Measurements from ENCODE around the gene TSPAN5.

Gene TSPAN5

DNA sequence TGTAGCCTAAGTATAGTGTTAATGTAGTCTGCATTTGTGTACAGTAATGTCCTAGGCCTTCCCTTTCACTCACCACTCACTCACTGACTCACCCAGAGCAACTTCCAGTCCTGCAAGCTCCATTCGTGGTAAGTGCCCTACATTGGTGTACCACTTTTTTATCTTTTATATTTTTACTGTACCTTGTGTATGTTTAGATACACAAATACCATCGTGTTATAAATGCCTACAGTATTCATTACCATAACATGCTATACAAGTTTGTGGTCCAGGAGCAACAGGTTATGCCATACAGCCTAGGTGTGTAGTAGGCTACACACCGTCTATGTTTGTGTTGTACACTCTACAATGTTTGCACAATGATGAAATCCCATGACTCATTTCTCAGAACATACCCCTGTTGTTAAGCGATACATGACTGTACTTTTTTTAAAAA, 15.4 kb downstream of the TSPAN5 start:
- Histone ChIP-seq H3K9me3 (ENCODE audit: insufficient read depth, low read depth, low read length) (no peaks in the 10 kb centered on the region), H3K4me1 (ENCODE audit: insufficient read depth, low read length, poor library complexity, severe bottlenecking) (peaks cover 33% of the 10 kb centered on the region), H3F3A (ENCODE audit: low read depth) (no peaks in the 10 kb centered on the region), H3K36me3 (ENCODE audit: insufficient read depth, low read length) (no peaks in the 10 kb centered on the region), H3K9ac (ENCODE audit: low read depth, low read length, poor library complexity, severe bottlenecking) (no peak overlapping the region), H3K79me2 (ENCODE audit: insufficient read depth, low read length) (peaks cover 51% of the 10 kb centered on the region), H2AFZ (ENCODE audit: low read length) (no peak overlapping the region), H3K9me2 (replicated peaks; ENCODE audit: low read depth, low read length) (no peaks in the 10 kb centered on the region), H3K4me2 (ENCODE audit: low read depth, low read length, poor library complexity, severe bottlenecking) (no peak overlapping the region), H3K27me3 (ENCODE audit: insufficient read depth, low read length, poor library complexity, severe bottlenecking) (no peaks in the 10 kb centered on the region), H3K4me3 (ENCODE audit: low read length, poor library complexity, severe bottlenecking) (no peak overlapping the region), H4K20me1 (ENCODE audit: insufficient read depth, low read length, poor library complexity, severe bottlenecking) (no peaks in the 10 kb centered on the region)
- TF ChIP-seq EZH2phosphoT487 (IDR thresholded peaks at IDR 0.05; ENCODE audit: borderline replicate concordance) (no peak), CTCF (conservative IDR thresholded peaks at IDR 0.05; ENCODE audit: low read length) (no peak)

DNA sequence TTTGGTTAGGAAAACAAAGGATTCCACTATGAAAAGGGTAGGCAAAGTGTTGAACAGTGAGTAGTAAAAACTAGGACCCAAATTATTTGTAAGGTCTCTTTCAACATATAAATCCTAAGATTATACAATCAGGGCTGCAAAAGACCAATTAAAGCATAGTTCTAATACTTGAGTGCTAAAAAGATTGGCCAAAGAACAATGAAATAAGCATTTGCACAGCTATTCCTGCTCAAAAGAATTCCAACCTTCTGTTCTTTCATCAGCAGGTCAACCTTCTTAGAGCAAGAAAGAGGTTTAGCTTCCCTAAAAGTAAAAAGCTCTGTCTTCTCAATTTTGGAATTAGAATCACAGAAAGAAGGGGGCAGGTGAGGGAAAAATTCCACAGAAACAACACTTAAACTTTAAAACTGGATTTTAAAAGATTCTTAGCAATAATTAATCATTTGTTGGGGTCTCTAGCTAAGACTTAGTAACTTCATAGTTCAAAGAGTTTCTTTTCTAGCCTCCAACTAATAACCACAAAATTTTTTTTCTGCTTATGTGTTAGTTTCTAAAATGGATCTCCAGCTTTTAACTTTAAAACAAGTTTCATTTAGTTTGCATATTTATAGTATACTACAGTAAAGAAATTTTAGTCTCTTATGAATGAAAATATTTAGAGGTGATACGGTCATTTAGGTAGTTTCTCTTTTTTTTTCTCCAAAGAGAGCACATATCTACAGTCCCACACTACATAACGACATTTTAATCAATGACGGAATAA, 16.3 kb downstream of the TSPAN5 start:
- H3K9me2 ChIP-seq (replicated peaks; ENCODE audit: low read depth, low read length), result no peaks in the 10 kb centered on the region
- H2AFZ ChIP-seq (ENCODE audit: low read length), result no peak overlapping the region
- no peak overlapping the region for H3K4me3 ChIP-seq (ENCODE audit: low read length, poor library complexity, severe bottlenecking)
- no peak for TF ChIP-seq CTCF (conservative IDR thresholded peaks at IDR 0.05; ENCODE audit: low read length)
- TF ChIP-seq EZH2phosphoT487 (IDR thresholded peaks at IDR 0.05; ENCODE audit: borderline replicate concordance), result no peak
- peaks cover 53% of the 10 kb centered on the region for H3K79me2 ChIP-seq (ENCODE audit: insufficient read depth, low read length)
- no peak overlapping the region for H3K9ac ChIP-seq (ENCODE audit: low read depth, low read length, poor library complexity, severe bottlenecking)
- H4K20me1 ChIP-seq (ENCODE audit: insufficient read depth, low read length, poor library complexity, severe bottlenecking), result no peaks in the 10 kb centered on the region
- H3F3A ChIP-seq (ENCODE audit: low read depth), result no peaks in the 10 kb centered on the region
- no peaks in the 10 kb centered on the region for H3K27me3 ChIP-seq (ENCODE audit: insufficient read depth, low read length, poor library complexity, severe bottlenecking)
- no peaks in the 10 kb centered on the region for H3K36me3 ChIP-seq (ENCODE audit: insufficient read depth, low read length)
- H3K4me2 ChIP-seq (ENCODE audit: low read depth, low read length, poor library complexity, severe bottlenecking), result no peak overlapping the region
- no peaks in the 10 kb centered on the region for H3K9me3 ChIP-seq (ENCODE audit: insufficient read depth, low read depth, low read length)
- H3K4me1 ChIP-seq (ENCODE audit: insufficient read depth, low read length, poor library complexity, severe bottlenecking), result peaks cover 33% of the 10 kb centered on the region

- H3K9me2 ChIP-seq (replicated peaks; ENCODE audit: low read depth, low read length), result no peaks in the 10 kb centered on the region
- no peak overlapping the region for H2AFZ ChIP-seq (ENCODE audit: low read length)
- no peak overlapping the region for H3K4me2 ChIP-seq (ENCODE audit: low read depth, low read length, poor library complexity, severe bottlenecking)
- TF ChIP-seq EZH2phosphoT487 (IDR thresholded peaks at IDR 0.05; ENCODE audit: borderline replicate concordance) (no peak), CTCF (conservative IDR thresholded peaks at IDR 0.05; ENCODE audit: low read length) (no peak)
- peaks cover 33% of the 10 kb centered on the region for H3K4me1 ChIP-seq (ENCODE audit: insufficient read depth, low read length, poor library complexity, severe bottlenecking)
- peaks cover 53% of the 10 kb centered on the region for H3K79me2 ChIP-seq (ENCODE audit: insufficient read depth, low read length)
- H3K9ac ChIP-seq (ENCODE audit: low read depth, low read length, poor library complexity, severe bottlenecking), result no peak overlapping the region
- no peaks in the 10 kb centered on the region for H3K27me3 ChIP-seq (ENCODE audit: insufficient read depth, low read length, poor library complexity, severe bottlenecking)
- no peaks in the 10 kb centered on the region for H3F3A ChIP-seq (ENCODE audit: low read depth)
- no peaks in the 10 kb centered on the region for H3K36me3 ChIP-seq (ENCODE audit: insufficient read depth, low read length)
- H3K4me3 ChIP-seq (ENCODE audit: low read length, poor library complexity, severe bottlenecking), result no peak overlapping the region
- H4K20me1 ChIP-seq (ENCODE audit: insufficient read depth, low read length, poor library complexity, severe bottlenecking), result no peaks in the 10 kb centered on the region
- no peaks in the 10 kb centered on the region for H3K9me3 ChIP-seq (ENCODE audit: insufficient read depth, low read depth, low read length)
Measured at GRCh38 chr4:98641376-98641775, 17.0 kb downstream of the TSPAN5 start.
